RWPE1 (cell line): Measurements from ENCODE around the gene ZMPSTE24.
A peak's percentile ranks its signal among the peaks of the same experiment; 100 is the strongest.

ENCODE experiments used
- CTCF ChIA-PET: fragments of 350-600 bp; sonication (Branson Sonifier 250); formaldehyde crosslinking; extraction: SDS; loops from one replicate; lab custom pipeline; 2021; lab: Yijun Ruan, JAX
- POLR2A ChIA-PET: fragments of 400-600 bp; formaldehyde crosslinking; extraction: SDS; loops from one replicate; lab custom pipeline; 2020; ENCODE audit warnings: antibody characterized with exemption; ENCODE audit not compliant: low non-redundant PET; lab: Yijun Ruan, JAX
- DNase-seq: peaks from one replicate; pipeline ENCODE4 v3.0.0; 2012; ENCODE audit warnings: low spot score
- H3K27ac ChIP-seq: fragments of 450-650 bp; 2 replicates; pipeline ENCODE4 v1.5.1; 2017
- CTCF ChIP-seq: fragments of 450-650 bp; conservative IDR thresholded peaks from 2 replicates; pipeline ENCODE4 v1.5.1; 2017; ENCODE audit warnings: low read depth, mild to moderate bottlenecking

ZMPSTE24 gene

GRCh38 chr1:40265919-40266318 lies 7.9 kb downstream of the ZMPSTE24 start:
- DNase-seq, result no peak
- CTCF ChIA-PET, result interaction anchor here (0.7 kb wide), 1 partner anchor 1374 kb away, joined by 3 read pairs; no protein-coding TSS in a partner anchor
- POLR2A ChIA-PET, result no interaction called here
- no peak for TF ChIP-seq CTCF
- no peak overlapping the region for H3K27ac ChIP-seq

- H3K27ac ChIP-seq, result peak overlapping the region; percentile 82
- ChIA-PET CTCF (interaction anchor here (0.7 to 0.8 kb wide), 2 partner anchors 71 to 348 kb away, joined by 3 read pairs; no protein-coding TSS in a partner anchor), POLR2A (no interaction called here)
- no peak for DNase-seq
- no peak for TF ChIP-seq CTCF
Measured at GRCh38 chr1:40266786-40267535, 8.9 kb downstream of the ZMPSTE24 start.

GRCh38 chr1:40267767-40268187 lies 9.7 kb downstream of the ZMPSTE24 start:
- CTCF ChIA-PET, result interaction anchor here (0.5 to 0.7 kb wide), 2 partner anchors 17 to 349 kb away, joined by 3 to 4 read pairs; no protein-coding TSS in a partner anchor
- POLR2A ChIA-PET, result no interaction called here
- peak overlapping the region; percentile 82 for H3K27ac ChIP-seq
- peak; percentile 48 for DNase-seq
- TF ChIP-seq CTCF, result no peak

- ChIA-PET POLR2A (interaction anchor here (0.6 kb wide), 1 partner anchor 241 kb away, joined by 5 read pairs; no protein-coding TSS in a partner anchor), CTCF (interaction anchor here (0.5 to 0.7 kb wide), 2 partner anchors 17 to 68 kb away, joined by 3 to 4 read pairs; no protein-coding TSS in a partner anchor)
- no peak for TF ChIP-seq CTCF
- peak overlapping the region; percentile 69 for H3K27ac ChIP-seq
- no peak for DNase-seq
Measured at GRCh38 chr1:40268211-40268610, 10.2 kb downstream of the ZMPSTE24 start.

GRCh38 chr1:40270152-40270834 lies 12.3 kb downstream of the ZMPSTE24 start:
- CTCF ChIA-PET, result no interaction called here
- no peak for TF ChIP-seq CTCF
- DNase-seq, result peak; percentile 15
- POLR2A ChIA-PET, result no interaction called here
- no peak overlapping the region for H3K27ac ChIP-seq

GRCh38 chr1:40272653-40273213 lies 14.7 kb downstream of the ZMPSTE24 start:
- POLR2A ChIA-PET, result no interaction called here
- DNase-seq, result no peak
- CTCF ChIA-PET, result interaction anchor here (0.5 kb wide), 1 partner anchor 143 kb away, joined by 3 read pairs; no protein-coding TSS in a partner anchor
- no peak for TF ChIP-seq CTCF
- H3K27ac ChIP-seq, result no peak overlapping the region
